Activated CD8-positive, alpha-beta memory T cell treated with anti-CD3 and anti-CD28 coated beads for 48 hours (primary cell): Measurements from ENCODE around the gene VWC2.

Experiments used
- DNase-seq, 3 experiments: peaks; one replicate each; pipeline ENCODE4 v3.0.0-alpha.2; 2020; ENCODE audit warnings: low read depth in 2 of 3, low spot score in 2 of 3

Gene VWC2

GRCh38 chr7:49931627-49932026 is 158.2 kb downstream of the VWC2 start:
- no peak for DNase-seq

DNA sequence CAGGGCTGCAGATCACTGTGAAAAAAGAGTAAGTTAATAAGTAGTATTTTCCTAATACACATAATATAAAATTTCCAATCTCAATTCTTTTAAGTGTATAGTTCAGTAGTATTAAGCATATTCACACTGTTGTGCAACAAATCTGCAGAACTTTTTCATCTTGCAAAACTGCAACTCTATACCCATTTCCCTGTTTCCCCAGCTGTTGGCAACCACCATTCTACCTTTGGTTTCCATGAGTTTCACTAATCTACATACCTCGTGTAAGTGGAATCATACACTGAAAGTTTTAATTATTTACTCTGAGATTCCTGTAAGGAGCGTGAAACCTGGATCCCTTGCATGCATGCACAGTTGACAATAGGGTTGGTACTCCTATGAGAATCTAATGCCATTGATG is 164.2 kb downstream of the VWC2 start:
- no peak for DNase-seq
